Activated CD4-positive, alpha-beta memory T cell treated with anti-CD3 and anti-CD28 coated beads for 36 hours (primary cell): ENCODE data around the gene MT1F. TPM values are rescaled to one million over a fixed set of nuclear protein-coding genes. Genes with fewer than 3 reads are reported as not detected.
"Not testable (repeated sequence)": the region's sequence is repeated elsewhere in the genome, so short reads cannot be mapped to it uniquely, and the experiment has no call there.

Experiments used
- CTCF ChIA-PET: fragments of 350-600 bp; sonication (Branson Sonifier 250); formaldehyde crosslinking; loops from one replicate; lab custom pipeline; 2021; ENCODE audit warnings: antibody characterized with exemption, inconsistent platforms; lab: Charles Lee
- POLR2A ChIA-PET: fragments of 350-600 bp; sonication (Branson Sonifier 250); formaldehyde crosslinking; loops from one replicate; lab custom pipeline; 2021; ENCODE audit warnings: antibody characterized with exemption; lab: Charles Lee
- DNase-seq: peaks from one replicate; pipeline ENCODE4 v3.0.0-alpha.2; 2020
- H3K27ac Mint-ChIP-seq: one replicate; pipeline ENCODE4 v1.8.0; 2021; ENCODE audit warnings: mixed read lengths
- H3K27me3 Mint-ChIP-seq: one replicate; pipeline ENCODE4 v1.8.0; 2021; ENCODE audit warnings: mixed read lengths
- H3K36me3 Mint-ChIP-seq: one replicate; pipeline ENCODE4 v1.8.0; 2021; ENCODE audit warnings: mixed read lengths
- H3K4me1 Mint-ChIP-seq: one replicate; pipeline ENCODE4 v1.8.0; 2021; ENCODE audit warnings: low read depth, mixed read lengths
- H3K4me3 Mint-ChIP-seq: one replicate; pipeline ENCODE4 v1.8.0; 2021; ENCODE audit warnings: mild to moderate bottlenecking, mixed read lengths
- H3K9me3 Mint-ChIP-seq: one replicate; pipeline ENCODE4 v1.8.0; 2021; ENCODE audit warnings: mixed read lengths
- intact Hi-C: fragments of 100-400 bp; cut with micrococcal nuclease; formaldehyde crosslinking; loops from one replicate; pipeline ENCODE4 v1.15.1; 2023
- total RNA-seq, 2 experiments: library from RNA; stranded (reverse); gene quantifications; one replicate each; pipeline ENCODE4 v1.2.3, GENCODE V29; 2021

The MT1F gene
- total RNA-seq, 2 experiments from 2014 or later = 8.5 to 9.2 TPM

DNA sequence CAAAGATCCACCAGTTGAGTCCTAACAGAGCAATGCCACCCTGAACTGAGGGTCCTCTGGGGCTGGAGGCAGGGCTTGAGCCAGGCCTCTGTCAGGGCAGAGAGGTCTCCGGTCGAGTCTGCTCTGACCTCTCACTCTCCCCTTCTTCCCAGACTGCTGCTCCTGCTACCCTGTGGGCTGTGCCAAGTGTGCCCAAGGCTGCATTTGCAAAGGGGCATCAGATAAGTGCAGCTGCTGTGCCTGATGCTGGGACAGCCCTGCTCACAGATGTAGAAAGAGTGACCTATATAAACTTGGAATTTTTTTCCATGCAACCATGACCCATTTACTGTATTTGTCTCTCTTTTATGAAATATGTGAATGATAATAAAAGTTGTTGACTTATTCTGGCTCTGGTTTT is 8.5 kb upstream of the MT1F start:
- no peak overlapping the region for H3K4me3 Mint-ChIP-seq
- peaks cover under 1% of the 10 kb centered on the region for H3K4me1 Mint-ChIP-seq
- no peak for DNase-seq
- H3K9me3 Mint-ChIP-seq = no peaks in the 10 kb centered on the region
- intact Hi-C loops = no loop called here
- ChIA-PET CTCF (no interaction called here), POLR2A (no interaction called here)
- no peaks in the 10 kb centered on the region for H3K36me3 Mint-ChIP-seq
- no peak overlapping the region for H3K27ac Mint-ChIP-seq
- peaks cover 34% of the 10 kb centered on the region for H3K27me3 Mint-ChIP-seq

DNA sequence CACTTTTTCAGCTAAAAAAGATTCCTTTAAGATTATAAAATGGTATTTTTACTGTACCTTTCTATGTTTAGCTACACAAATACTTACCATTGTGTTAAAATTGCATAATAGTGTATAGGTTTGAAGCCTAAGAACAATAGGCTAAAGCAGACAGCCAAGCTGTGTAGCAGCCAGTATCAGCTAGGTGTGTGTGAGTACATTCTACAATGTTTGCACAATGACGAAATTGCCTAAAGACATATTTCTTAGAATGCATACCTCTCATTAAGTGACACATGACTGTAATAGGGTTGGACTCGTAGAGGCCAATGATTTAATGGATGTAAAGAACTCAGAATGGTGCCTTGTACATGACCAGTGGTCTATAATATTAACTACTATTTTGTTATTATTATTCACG is 7.9 kb upstream of the MT1F start:
- ChIA-PET POLR2A (no interaction called here), CTCF (no interaction called here)
- no peak overlapping the region for H3K27ac Mint-ChIP-seq
- peaks cover 34% of the 10 kb centered on the region for H3K27me3 Mint-ChIP-seq
- H3K4me1 Mint-ChIP-seq = no peaks in the 10 kb centered on the region
- H3K9me3 Mint-ChIP-seq = no peaks in the 10 kb centered on the region
- intact Hi-C loops = no loop called here
- H3K4me3 Mint-ChIP-seq = no peak overlapping the region
- no peaks in the 10 kb centered on the region for H3K36me3 Mint-ChIP-seq
- no peak for DNase-seq

DNA sequence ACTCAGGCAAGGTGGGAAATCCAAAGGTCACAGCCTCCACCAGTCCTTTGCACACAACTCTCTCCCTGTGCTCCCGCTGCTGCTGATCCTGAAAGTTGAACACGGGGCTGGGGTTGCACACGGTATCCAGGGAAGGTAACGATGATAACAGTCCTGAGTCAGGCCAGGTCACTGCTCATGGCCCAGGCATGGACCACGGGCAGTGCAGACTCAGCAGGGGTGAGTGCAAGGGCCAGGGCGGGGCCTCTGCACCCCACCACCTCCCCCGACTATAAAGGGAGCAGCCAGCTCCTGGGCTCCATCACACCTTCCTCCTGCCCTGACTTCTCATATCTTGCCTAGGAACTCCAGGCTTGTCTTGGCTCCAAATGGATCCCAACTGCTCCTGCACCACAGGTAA is 6.2 kb upstream of the MT1F start, which contains the start of gene MT1B:
TSS of gene MT1B (plus strand) at position 301 of the 400 bp plus-strand sequence. CDS start at position 369, 68 bp downstream.
- no peak within 1 kb of the TSS for H3K4me3 Mint-ChIP-seq

DNA sequence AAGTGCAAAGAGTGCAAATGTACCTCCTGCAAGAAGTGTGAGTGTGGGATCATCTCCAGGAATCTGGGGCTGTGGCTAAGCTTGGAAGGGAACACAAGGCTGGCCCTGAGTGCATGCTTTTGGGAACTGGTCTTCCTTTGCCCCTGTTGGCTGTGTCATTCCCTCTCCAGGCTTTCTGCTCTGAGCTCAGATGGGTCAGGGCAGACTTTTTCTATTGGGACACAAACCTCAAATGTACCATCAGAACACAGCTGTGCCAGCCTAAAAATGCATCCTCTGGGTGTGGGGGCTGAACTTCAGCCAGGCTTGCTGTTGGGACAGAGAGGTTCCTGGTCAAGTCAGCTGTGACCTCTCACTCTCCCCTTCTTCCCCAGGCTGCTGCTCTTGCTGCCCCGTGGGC is 5.2 kb upstream of the MT1F start:
- intact Hi-C loops = no loop called here
- no peak overlapping the region for H3K4me3 Mint-ChIP-seq
- H3K27ac Mint-ChIP-seq = no peak overlapping the region
- H3K36me3 Mint-ChIP-seq = no peaks in the 10 kb centered on the region
- ChIA-PET CTCF (interaction anchor here (1.8 kb wide), 1 partner anchor 9 kb away, joined by 5 read pairs; no protein-coding TSS in a partner anchor), POLR2A (interaction anchor here (0.6 kb wide), 1 partner anchor 40 kb away, joined by 3 read pairs; no protein-coding TSS in a partner anchor)
- H3K9me3 Mint-ChIP-seq = no peaks in the 10 kb centered on the region
- DNase-seq = no peak
- H3K4me1 Mint-ChIP-seq = peaks cover 4% of the 10 kb centered on the region
- peaks cover 29% of the 10 kb centered on the region for H3K27me3 Mint-ChIP-seq

More for the DNA sequence above, 6.2 kb upstream of the MT1F start, which contains the start of gene MT1B:
- intact Hi-C loops = no loop called here
- DNase-seq = no peak
- Mint-ChIP-seq H3K36me3 (no peaks in the 10 kb centered on the region), H3K27me3 (peaks cover 34% of the 10 kb centered on the region), H3K27ac (no peak within 1 kb of the TSS), H3K4me1 (no peaks in the 10 kb centered on the region), H3K9me3 (no peaks in the 10 kb centered on the region)
- ChIA-PET CTCF (no interaction called here), POLR2A (no interaction called here)

DNA sequence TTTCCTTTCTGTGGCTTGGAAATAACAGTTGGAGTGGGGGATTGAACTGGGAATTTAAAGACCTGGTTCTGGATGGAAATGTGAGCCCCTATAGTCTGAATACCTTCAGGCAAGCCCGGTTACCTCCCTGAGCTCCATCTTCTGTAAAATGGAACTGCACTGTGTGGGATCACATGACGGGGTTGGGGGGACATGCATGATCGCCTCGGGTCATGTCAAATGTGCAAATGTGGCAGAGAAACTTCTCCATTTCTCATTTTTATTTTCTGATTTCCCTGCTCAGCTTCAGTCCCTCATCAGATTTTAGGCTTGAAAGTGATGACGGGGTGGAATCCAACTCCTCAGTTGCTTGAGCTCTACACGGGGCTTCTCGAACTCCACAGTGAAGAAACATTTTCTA is 4.5 kb upstream of the MT1F start:
- Mint-ChIP-seq H3K36me3 (no peaks in the 10 kb centered on the region), H3K4me1 (peaks cover 8% of the 10 kb centered on the region), H3K27ac (no peak overlapping the region), H3K9me3 (no peaks in the 10 kb centered on the region), H3K27me3 (peaks cover 26% of the 10 kb centered on the region), H3K4me3 (no peak overlapping the region)
- DNase-seq = no peak
- intact Hi-C loops = no loop called here
- CTCF ChIA-PET = interaction anchor here (1.8 kb wide), 1 partner anchor 10 kb away, joined by 5 read pairs; no protein-coding TSS in a partner anchor
- POLR2A ChIA-PET = no interaction called here

DNA sequence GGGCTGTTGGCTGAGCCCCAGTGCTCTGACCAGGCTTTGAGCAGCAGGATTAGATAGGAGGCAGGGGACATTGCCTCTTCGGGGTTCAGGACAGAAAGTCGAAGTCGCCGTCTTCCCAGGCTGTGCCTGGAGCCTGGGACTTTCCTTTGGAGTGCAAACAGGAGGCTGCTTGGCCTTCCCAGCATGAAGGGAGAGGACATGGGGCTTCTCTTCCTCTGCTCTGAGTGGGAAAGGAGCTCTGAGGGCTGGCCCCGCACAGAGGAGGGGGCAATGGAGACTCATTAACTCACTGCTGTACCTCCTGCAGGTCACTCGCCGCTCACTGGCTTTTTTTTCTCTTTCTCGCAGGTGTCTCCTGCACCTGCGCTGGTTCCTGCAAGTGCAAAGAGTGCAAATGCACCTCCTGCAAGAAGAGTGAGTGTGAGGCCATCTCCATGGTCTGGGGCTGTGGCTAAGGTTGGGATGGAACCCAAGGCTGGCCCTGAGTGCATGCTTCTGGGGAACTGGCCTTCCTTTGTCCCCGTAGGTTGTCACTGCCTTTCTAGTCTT is 642 bp downstream of the MT1F start:
- Mint-ChIP-seq H3K4me3 (peak overlapping the region; percentile 94), H3K9me3 (no peaks in the 10 kb centered on the region), H3K27ac (no peak overlapping the region), H3K4me1 (peaks cover 16% of the 10 kb centered on the region), H3K27me3 (peaks cover under 1% of the 10 kb centered on the region), H3K36me3 (no peaks in the 10 kb centered on the region)
- POLR2A ChIA-PET = no interaction called here
- intact Hi-C loops = loop anchor here (1.0 kb wide), 1 partner anchor 15 kb away; no protein-coding TSS in a partner anchor
- CTCF ChIA-PET = interaction anchor here (0.7 to 1.0 kb wide), 2 partner anchors 43 to 211 kb away, joined by 3 to 5 read pairs; no protein-coding TSS in a partner anchor
- DNase-seq = no peak

DNA sequence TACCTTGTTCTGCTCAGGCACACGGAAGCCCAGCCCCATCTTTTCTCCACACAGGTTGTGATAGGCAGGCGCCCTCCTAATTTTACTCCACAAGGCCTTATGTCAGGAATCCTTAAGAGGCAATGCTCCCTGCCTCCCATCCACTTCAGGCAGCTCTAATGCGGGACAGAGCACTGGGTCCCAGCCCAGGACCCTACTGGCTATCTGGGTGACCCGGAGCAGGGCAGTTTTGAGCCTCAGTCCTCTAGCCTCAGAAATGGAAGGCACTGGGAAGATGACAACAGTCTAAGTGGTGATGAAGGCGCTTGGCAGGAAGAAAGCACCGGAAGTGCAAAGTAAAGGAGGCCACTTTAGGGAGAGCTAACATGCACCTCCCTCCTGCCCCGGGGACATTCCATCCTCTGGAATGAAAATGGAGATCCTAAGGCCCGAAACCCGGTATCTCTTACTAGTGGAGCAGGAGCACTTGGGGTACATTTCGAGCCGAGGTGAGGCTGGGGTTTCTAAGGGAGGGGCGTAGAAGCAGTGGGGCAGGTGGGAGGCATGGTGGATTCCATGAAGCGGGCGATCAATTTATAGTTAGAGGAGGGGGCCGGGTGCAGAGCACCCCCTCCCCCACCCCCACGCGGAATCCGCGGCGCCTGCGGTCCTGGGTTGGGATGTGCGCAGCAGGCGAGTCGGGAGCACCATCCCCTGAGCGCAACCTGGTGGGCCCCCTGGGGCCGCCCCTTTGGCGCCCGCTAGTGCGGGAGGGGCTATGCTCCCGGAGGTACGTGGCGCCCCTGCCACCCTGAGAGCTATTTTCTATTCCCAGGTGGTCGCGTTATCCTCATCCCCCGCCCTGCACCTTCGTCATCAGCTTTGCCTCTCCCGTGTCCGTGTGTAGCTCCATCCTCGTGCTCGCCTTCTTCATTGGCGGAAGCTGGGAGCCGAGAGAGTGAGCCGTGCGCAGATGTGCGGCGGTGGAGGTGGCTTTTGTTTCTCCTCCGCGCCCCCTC is 4.9 kb downstream of the MT1F start:
- Mint-ChIP-seq H3K4me3 (peak overlapping the region; percentile 80), H3K27ac (peak overlapping the region; percentile 62), H3K4me1 (peaks cover 15% of the 10 kb centered on the region), H3K27me3 (peaks cover 5% of the 10 kb centered on the region), H3K9me3 (no peaks in the 10 kb centered on the region), H3K36me3 (peaks cover 2% of the 10 kb centered on the region)
- peak; percentile 63 for DNase-seq
- POLR2A ChIA-PET = no interaction called here
- intact Hi-C loops = loop anchor here (2.0 kb wide), 1 partner anchor 20 kb away; the partner anchor contains the start of gene MT1X
- CTCF ChIA-PET = interaction anchor here (0.6 to 2.4 kb wide), 5 partner anchors 11 to 65 kb away, joined by 3 to 8 read pairs (median 4); partner anchors contain the start of gene MT2A

DNA sequence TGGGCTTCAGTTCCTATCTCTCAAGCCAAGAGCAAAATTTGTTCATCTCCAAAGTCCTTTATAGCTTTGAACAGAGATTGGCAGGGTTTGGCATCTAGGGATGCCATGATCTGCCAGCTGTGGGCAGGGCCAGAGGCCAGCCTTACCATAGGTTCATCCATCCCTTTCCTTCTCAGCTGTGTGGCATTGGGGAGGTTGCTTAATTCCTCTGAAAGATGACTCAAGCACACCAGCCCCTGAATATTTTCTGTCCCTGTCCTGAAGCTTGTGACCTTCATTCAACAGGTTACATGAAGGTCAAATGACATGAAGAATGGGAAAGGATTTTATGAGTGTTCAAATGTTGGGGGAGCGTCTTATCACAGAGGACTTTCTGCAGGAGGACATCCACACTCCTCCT is 6.7 kb downstream of the MT1F start:
- H3K36me3 Mint-ChIP-seq = peaks cover 2% of the 10 kb centered on the region
- ChIA-PET CTCF (interaction anchor here (0.6 to 1.3 kb wide), 2 partner anchors 38 to 228 kb away, joined by 3 to 5 read pairs; no protein-coding TSS in a partner anchor), POLR2A (no interaction called here)
- H3K9me3 Mint-ChIP-seq = no peaks in the 10 kb centered on the region
- peaks cover 21% of the 10 kb centered on the region for H3K27me3 Mint-ChIP-seq
- H3K4me1 Mint-ChIP-seq = peaks cover 23% of the 10 kb centered on the region
- intact Hi-C loops = no loop called here
- no peak for DNase-seq
- H3K4me3 Mint-ChIP-seq = no peak overlapping the region
- no peak overlapping the region for H3K27ac Mint-ChIP-seq

DNA sequence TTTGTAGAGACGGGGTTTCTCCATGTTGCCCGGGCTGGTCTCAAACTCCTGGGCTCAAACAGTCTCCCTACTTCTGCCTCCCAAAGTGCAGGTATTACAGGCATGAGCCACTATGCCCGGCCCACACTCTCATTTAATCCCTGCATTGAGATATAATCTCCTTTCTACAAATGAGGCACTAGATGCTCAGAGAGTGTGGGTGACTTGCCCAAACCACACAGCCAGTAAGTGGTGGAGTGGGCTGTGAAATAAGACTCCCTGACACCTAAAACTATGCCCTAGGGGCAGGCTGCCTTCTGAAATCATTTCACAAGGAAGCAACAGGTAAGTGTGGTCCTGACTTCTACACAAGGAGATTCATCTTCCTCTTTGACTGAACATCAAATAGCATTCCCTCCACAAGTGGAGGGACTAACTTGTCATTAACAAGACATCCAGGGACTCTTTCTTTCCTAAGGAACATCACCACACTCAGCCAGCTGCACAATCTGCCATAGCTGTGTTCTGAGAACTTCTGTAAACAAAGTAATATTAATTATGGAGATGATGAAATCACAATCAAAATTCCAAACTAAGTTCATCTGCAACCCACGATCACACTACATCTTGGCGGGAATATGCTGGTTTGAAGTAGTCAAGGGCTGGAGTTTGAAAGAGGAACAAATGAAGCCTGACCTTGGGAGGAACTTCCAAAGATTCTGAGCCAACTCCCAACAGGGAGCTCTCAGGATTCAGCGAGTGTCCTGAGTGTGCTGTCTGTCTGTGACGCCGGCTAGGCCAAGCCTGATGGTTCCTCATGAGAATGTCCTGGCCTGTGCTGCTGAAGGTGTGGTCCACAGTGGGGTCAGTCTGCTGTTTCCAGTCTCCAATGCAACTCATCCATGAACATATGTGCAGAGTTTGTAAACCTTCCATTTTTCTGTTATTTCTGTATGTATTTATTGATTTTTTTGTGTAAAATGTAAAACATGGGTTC is 7.8 kb downstream of the MT1F start:
- H3K9me3 Mint-ChIP-seq, intact Hi-C loops: not testable (repeated sequence)

DNA sequence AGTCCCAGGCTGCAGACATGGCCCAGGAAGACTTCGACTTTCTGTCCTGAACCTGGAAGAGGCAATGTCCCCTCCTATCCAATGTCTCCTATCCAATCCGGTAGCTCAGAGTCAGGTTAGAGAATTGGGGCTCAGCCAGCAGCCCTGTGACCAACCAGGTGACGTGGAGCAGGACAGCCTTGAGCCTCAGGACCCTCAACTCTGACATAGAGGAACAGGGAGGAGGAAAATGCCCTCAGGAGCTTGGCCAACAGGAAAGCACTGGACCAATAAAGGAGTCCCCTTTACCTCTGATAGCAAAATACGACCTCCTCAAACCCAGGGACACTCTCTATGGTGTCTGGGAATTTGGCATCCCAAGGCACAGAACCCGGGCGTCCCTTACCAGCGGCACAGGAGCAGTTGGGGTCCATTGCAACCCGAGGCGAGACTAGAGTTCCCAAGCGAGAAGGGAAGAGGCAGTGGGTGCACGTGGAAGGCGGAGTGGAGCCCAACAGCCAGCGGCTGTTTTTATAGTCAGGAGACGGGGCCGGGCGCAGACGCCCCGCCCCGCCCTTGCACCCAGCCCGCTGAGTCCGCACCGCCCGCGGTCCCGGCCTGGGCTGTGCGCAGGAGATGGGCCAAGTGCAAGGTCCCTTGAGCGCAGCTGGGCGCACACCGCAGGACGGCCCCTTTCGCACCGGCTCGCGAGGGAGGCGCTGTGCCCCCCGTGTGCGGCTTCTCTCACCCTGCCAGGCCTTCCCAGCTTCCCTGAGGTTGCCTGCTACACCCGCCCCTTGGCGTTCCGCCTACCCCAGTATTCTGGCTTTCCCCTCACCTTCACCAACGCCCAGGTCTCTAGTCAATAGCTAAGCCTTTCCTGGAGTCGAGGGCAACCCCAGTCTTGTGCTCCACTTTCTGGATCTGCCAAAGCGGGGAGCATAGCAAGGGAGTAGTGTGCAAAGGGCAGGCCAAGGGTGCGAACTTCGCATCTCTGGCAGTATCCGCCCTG is 10.1 kb downstream of the MT1F start, which contains the start of gene MT1G:
TSS of gene MT1G (minus strand) at position 485 of the 991 bp plus-strand sequence. CDS start at position 413, 72 bp downstream.
- Mint-ChIP-seq H3K4me1 (peaks cover 21% of the 10 kb centered on the region), H3K27ac (no peak within 1 kb of the TSS), H3K4me3 (no peak within 1 kb of the TSS), H3K9me3 (no peaks in the 10 kb centered on the region), H3K27me3 (peaks cover 42% of the 10 kb centered on the region), H3K36me3 (peaks cover 2% of the 10 kb centered on the region)
- ChIA-PET CTCF (interaction anchor here (0.6 to 1.3 kb wide), 2 partner anchors 22 to 64 kb away, joined by 3 read pairs; no protein-coding TSS in a partner anchor), POLR2A (interaction anchor here (1.3 kb wide), 1 partner anchor 15 kb away, joined by 3 read pairs; no protein-coding TSS in a partner anchor)
- peak; percentile 37 for DNase-seq
- intact Hi-C loops = no loop called here

More for the DNA sequence above, 7.8 kb downstream of the MT1F start:
- POLR2A ChIA-PET, H3K36me3 Mint-ChIP-seq, H3K27ac Mint-ChIP-seq, H3K4me3 Mint-ChIP-seq, DNase-seq: not testable (repeated sequence)
- H3K27me3 Mint-ChIP-seq = peaks cover 30% of the 10 kb centered on the region
- peaks cover 27% of the 10 kb centered on the region for H3K4me1 Mint-ChIP-seq
- CTCF ChIA-PET = interaction anchor here (1.3 kb wide), 1 partner anchor 36 kb away, joined by 3 read pairs; no protein-coding TSS in a partner anchor
